Upper lobe of left lung (tissue), 6 donors: ENCODE results near the gene MT1G. TPM values are rescaled to one million over a fixed set of nuclear protein-coding genes. Genes with fewer than 3 reads are reported as not detected.
A peak's percentile ranks its signal among the peaks of the same experiment; 100 is the strongest.

Experiments used
- ATAC-seq, 2 donors: fragments of 200-7000 bp; cut with Tn5 transposase; one replicate each; pipeline ENCODE4 v1.9.1; 2022; ENCODE audit warnings: mild to moderate bottlenecking in 2 of 2, moderate library complexity in 2 of 2; ENCODE audit not compliant: low FRiP score in 2 of 2
- DNase-seq, 2 donors: peaks; one replicate each; pipeline ENCODE4 v3.0.0-alpha.2; 2019 to 2020
- H3K27ac ChIP-seq, 4 donors: fragments of 200-600 bp; sonication (generic); one replicate each; pipeline ENCODE4 v1.5.1; 2016 to 2019
- H3K27me3 ChIP-seq, 4 donors: fragments of 200-600 bp; sonication (generic); one replicate each; pipeline ENCODE4 v1.5.1; 2017 to 2019
- H3K36me3 ChIP-seq, 4 donors: fragments of 200-600 bp; sonication (generic); one replicate each; pipeline ENCODE4 v1.5.1; 2016 to 2019
- H3K4me1 ChIP-seq, 4 donors: fragments of 200-600 bp; sonication (generic); one replicate each; pipeline ENCODE4 v1.5.1; 2018 to 2019
- H3K4me3 ChIP-seq, 4 donors: fragments of 200-600 bp; sonication (generic); one replicate each; pipeline ENCODE4 v1.5.1; 2017 to 2019; ENCODE audit warnings: mild to moderate bottlenecking in 2 of 4, moderate library complexity in 1 of 4
- H3K9me3 ChIP-seq, 4 donors: fragments of 200-600 bp; sonication (generic); one replicate each; pipeline ENCODE4 v1.5.1; 2018 to 2019
- EP300 ChIP-seq, 4 donors: sonication (generic); formaldehyde crosslinking; IDR thresholded peaks; one replicate each; pipeline ENCODE4 v1.5.1; 2017; ENCODE audit warnings: antibody characterized with exemption in 4 of 4, control low read depth in 2 of 4
- POLR2A ChIP-seq, 4 donors: fragments of 450-650 bp; IDR thresholded peaks; one replicate each; pipeline ENCODE4 v1.5.1; 2016 to 2017; ENCODE audit warnings: antibody characterized with exemption in 4 of 4, mild to moderate bottlenecking in 2 of 4
- POLR2AphosphoS5 ChIP-seq, 2 donors: sonication (generic); formaldehyde crosslinking; IDR thresholded peaks; one replicate each; pipeline ENCODE4 v1.5.1; 2017; ENCODE audit warnings: antibody characterized with exemption in 2 of 2
- WGBS, 2 donors: methylation state at CpG; one replicate each; pipeline ENCODE4 v1.1.5; 2017 to 2018; 5-methylcytosine and 5-hydroxymethylcytosine counted together
- total RNA-seq, 6 donors: library from RNA; depleted of rRNA in 4 of 6; stranded (reverse); fragments of >200 nt in 4 of 6; gene quantifications; one replicate each; pipeline versions ENCODE4 v1.1.0 to v1.2.1, GENCODE V29; 2016 to 2021
- TF ChIP-seq, protein P1 (sequence below), 6 experiments: fragments of 450-650 bp in 4 of 6; fragments of 200-600 bp in 2 of 6; sonication (generic) in 2 of 6; IDR thresholded peaks; one replicate each; pipeline ENCODE4 v1.5.1; 2016 to 2019; ENCODE audit warnings: antibody characterized with exemption in 6 of 6
- donor health status: DM: no; HTN: no; CAD: no; lungs with moderate emphysema.
- donor health status: DM: no; HTN: yes; CAD: no; lungs with severe emphysema.

Gene MT1G
- total RNA-seq, 6 donors from 2014 or later: 4.5 to 93.0 (median 14.0) TPM; not detected in 1

DNA sequence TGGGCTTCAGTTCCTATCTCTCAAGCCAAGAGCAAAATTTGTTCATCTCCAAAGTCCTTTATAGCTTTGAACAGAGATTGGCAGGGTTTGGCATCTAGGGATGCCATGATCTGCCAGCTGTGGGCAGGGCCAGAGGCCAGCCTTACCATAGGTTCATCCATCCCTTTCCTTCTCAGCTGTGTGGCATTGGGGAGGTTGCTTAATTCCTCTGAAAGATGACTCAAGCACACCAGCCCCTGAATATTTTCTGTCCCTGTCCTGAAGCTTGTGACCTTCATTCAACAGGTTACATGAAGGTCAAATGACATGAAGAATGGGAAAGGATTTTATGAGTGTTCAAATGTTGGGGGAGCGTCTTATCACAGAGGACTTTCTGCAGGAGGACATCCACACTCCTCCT is 3.4 kb downstream of the MT1G start:
- TF ChIP-seq POLR2AphosphoS5 (IDR thresholded peaks at IDR 0.05): no peak
- no peak for TF ChIP-seq POLR2A (IDR thresholded peaks at IDR 0.05)
- DNase-seq: no peak
- no peak overlapping the region for H3K4me3 ChIP-seq
- peaks cover 0 to 21% (median 12%) of the 10 kb centered on the region in 4 donors for H3K27me3 ChIP-seq
- no peaks in the 10 kb centered on the region for H3K36me3 ChIP-seq
- H3K4me1 ChIP-seq: peaks cover 11 to 20% (median 18%) of the 10 kb centered on the region in 4 donors
- ATAC-seq: no peak
- H3K27ac ChIP-seq: no peak overlapping the region
- 88 to 92% methylated on average over 1 of the region's 1 CpG for WGBS, 2 donors
- H3K9me3 ChIP-seq: no peaks in the 10 kb centered on the region

GRCh38 chr16:56662357-56663354 is 5.2 kb downstream of the MT1G start:
- Histone ChIP-seq H3K4me1 (peaks cover 7 to 22% (median 17%) of the 10 kb centered on the region in 4 donors), H3K4me3 (peak overlapping the region in 3 of 4 donors; percentile 13 to 32 (median 25)), H3K27me3 (peaks cover 0 to 9% (median 6%) of the 10 kb centered on the region in 4 donors), H3K36me3 (no peaks in the 10 kb centered on the region), H3K9me3 (no peaks in the 10 kb centered on the region), H3K27ac (no peak overlapping the region)
- ATAC-seq: no peak
- TF ChIP-seq EP300 (IDR thresholded peaks at IDR 0.05) (no peak), POLR2AphosphoS5 (IDR thresholded peaks at IDR 0.05) (no peak), POLR2A (IDR thresholded peaks at IDR 0.05) (no peak)
- TF ChIP-seq, protein P1, sequence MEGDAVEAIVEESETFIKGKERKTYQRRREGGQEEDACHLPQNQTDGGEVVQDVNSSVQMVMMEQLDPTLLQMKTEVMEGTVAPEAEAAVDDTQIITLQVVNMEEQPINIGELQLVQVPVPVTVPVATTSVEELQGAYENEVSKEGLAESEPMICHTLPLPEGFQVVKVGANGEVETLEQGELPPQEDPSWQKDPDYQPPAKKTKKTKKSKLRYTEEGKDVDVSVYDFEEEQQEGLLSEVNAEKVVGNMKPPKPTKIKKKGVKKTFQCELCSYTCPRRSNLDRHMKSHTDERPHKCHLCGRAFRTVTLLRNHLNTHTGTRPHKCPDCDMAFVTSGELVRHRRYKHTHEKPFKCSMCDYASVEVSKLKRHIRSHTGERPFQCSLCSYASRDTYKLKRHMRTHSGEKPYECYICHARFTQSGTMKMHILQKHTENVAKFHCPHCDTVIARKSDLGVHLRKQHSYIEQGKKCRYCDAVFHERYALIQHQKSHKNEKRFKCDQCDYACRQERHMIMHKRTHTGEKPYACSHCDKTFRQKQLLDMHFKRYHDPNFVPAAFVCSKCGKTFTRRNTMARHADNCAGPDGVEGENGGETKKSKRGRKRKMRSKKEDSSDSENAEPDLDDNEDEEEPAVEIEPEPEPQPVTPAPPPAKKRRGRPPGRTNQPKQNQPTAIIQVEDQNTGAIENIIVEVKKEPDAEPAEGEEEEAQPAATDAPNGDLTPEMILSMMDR (IDR thresholded peaks at IDR 0.05): no peak
- no peak for DNase-seq
- 18 to 24% methylated on average over 17 to 34 of the region's 48 CpGs for WGBS, 2 donors

DNA sequence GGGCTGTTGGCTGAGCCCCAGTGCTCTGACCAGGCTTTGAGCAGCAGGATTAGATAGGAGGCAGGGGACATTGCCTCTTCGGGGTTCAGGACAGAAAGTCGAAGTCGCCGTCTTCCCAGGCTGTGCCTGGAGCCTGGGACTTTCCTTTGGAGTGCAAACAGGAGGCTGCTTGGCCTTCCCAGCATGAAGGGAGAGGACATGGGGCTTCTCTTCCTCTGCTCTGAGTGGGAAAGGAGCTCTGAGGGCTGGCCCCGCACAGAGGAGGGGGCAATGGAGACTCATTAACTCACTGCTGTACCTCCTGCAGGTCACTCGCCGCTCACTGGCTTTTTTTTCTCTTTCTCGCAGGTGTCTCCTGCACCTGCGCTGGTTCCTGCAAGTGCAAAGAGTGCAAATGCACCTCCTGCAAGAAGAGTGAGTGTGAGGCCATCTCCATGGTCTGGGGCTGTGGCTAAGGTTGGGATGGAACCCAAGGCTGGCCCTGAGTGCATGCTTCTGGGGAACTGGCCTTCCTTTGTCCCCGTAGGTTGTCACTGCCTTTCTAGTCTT is 9.5 kb downstream of the MT1G start:
- peaks cover 10 to 27% (median 20%) of the 10 kb centered on the region in 4 donors for H3K4me1 ChIP-seq
- H3K27me3 ChIP-seq: peaks cover 0 to 8% (median 5%) of the 10 kb centered on the region in 4 donors
- no peak for DNase-seq
- TF ChIP-seq EP300 (IDR thresholded peaks at IDR 0.05) (no peak), POLR2AphosphoS5 (IDR thresholded peaks at IDR 0.05) (no peak), POLR2A (IDR thresholded peaks at IDR 0.05) (no peak)
- TF ChIP-seq, protein P1 (IDR thresholded peaks at IDR 0.05): no peak
- no peaks in the 10 kb centered on the region for H3K9me3 ChIP-seq
- ATAC-seq: no peak
- peak overlapping the region in 3 of 4 donors; percentile 24 to 81 (median 68) for H3K27ac ChIP-seq
- peak overlapping the region in 3 of 4 donors; percentile 63 to 75 (median 69) for H3K4me3 ChIP-seq
- 53 to 76% methylated on average over 5 to 10 of the region's 10 CpGs for WGBS, 2 donors
- H3K36me3 ChIP-seq: no peaks in the 10 kb centered on the region

GRCh38 chr16:56657555-56658326 is 10.1 kb downstream of the MT1G start, which contains the start of gene MT1F:
MT1F (plus strand) TSS chr16:56657959; CDS start chr16:56658059, 100 bp downstream.
- Histone ChIP-seq H3K27me3 (peaks cover 0 to 2% (median under 1%) of the 10 kb centered on the region in 4 donors), H3K4me1 (peaks cover 6 to 21% (median 15%) of the 10 kb centered on the region in 4 donors), H3K27ac (peak within 1 kb of the TSS; percentile 24 to 81 (median 50)), H3K4me3 (peak within 1 kb of the TSS; percentile 19 to 75 (median 66)), H3K36me3 (no peaks in the 10 kb centered on the region), H3K9me3 (no peaks in the 10 kb centered on the region)
- ATAC-seq (peak; percentile 88 to 92), DNase-seq (peak; percentile 96 to 98)
- WGBS, 2 donors: 2 to 4% methylated on average over 13 to 30 of the region's 46 CpGs
- TF ChIP-seq POLR2AphosphoS5 (IDR thresholded peaks at IDR 0.05): peak in 1 of 2 donors; percentile 15
- peak in 1 of 4 donors; percentile 1 for TF ChIP-seq EP300 (IDR thresholded peaks at IDR 0.05)
- peak in 1 of 4 donors; percentile 46 for TF ChIP-seq POLR2A (IDR thresholded peaks at IDR 0.05)
- TF ChIP-seq, protein P1 (IDR thresholded peaks at IDR 0.05): no peak
